Hindlimb muscle (tissue), 1 donor: ENCODE measurements around the gene CCNDBP1. TPM values are rescaled to one million over a fixed set of nuclear protein-coding genes. Genes with fewer than 3 reads are reported as not detected.

Experiments
- polyA plus RNA-seq: library from polyadenylated mRNA; unstranded; fragments of 120-200 nt; gene quantifications from one replicate; pipeline ENCODE4 v1.2.1, GENCODE V29; 2013; ENCODE audit not compliant: insufficient read length

The CCNDBP1 gene
- polyA plus RNA-seq, 1 donor = 39.9 TPM

Other genes starting within 250 kb of the CCNDBP1 start
- gene UBR1, start 79.4 kb upstream of the CCNDBP1 start, polyA plus RNA-seq = 27.0 TPM
- gene TMEM62, start 51.8 kb upstream of the CCNDBP1 start, polyA plus RNA-seq = 9.4 TPM
- gene EPB42, start 35.6 kb downstream of the CCNDBP1 start, polyA plus RNA-seq = 2.5 TPM
- 0.08 TPM for gene TGM5, start 81.5 kb downstream of the CCNDBP1 start, polyA plus RNA-seq
- gene TGM7, start 116.9 kb downstream of the CCNDBP1 start, polyA plus RNA-seq = not detected
- gene LCMT2, start 145.2 kb downstream of the CCNDBP1 start, polyA plus RNA-seq = 6.1 TPM
- gene ZSCAN29, start 185.6 kb downstream of the CCNDBP1 start, polyA plus RNA-seq = 16.5 TPM
- 13.7 TPM for gene TUBGCP4, start 185.7 kb downstream of the CCNDBP1 start, polyA plus RNA-seq